Endothelial cell of umbilical vein (primary cell): ENCODE data around the gene THAP10. TPM values are rescaled to one million over a fixed set of nuclear protein-coding genes. Genes with fewer than 3 reads are reported as not detected.

Experiments used
- BruUV-seq: library from RNA; stranded (reverse); fragments of 400-500 nt; replicated peaks from 2 replicates; lab custom pipeline; 2021; lab: Mats Ljungman, UMichigan
- CTCF ChIA-PET: fragments of 300-600, 350-600 bp; sonication (Branson Sonifier 250); formaldehyde crosslinking; loops from one replicate; lab custom pipeline; 2021; ENCODE audit warnings: antibody characterized with exemption, inconsistent platforms; lab: Charles Lee
- POLR2A ChIA-PET: fragments of 300-600, 350-600 bp; sonication (Branson Sonifier 250); formaldehyde crosslinking; loops from one replicate; lab custom pipeline; 2021; ENCODE audit warnings: antibody characterized with exemption, inconsistent platforms; lab: Charles Lee
- DNase-seq: peaks from one replicate; pipeline ENCODE4 v3.0.0-alpha.2; 2011; ENCODE audit warnings: low read depth, low spot score
- FAIRE-seq: peaks from 2 replicates; lab custom pipeline; 2011; peaks lifted over from hg19 to GRCh38; lab: Jason Lieb, UNC
- H2AFZ ChIP-seq: 2 replicates; pipeline ENCODE4 v1.6.0; 2012; ENCODE audit warnings: low read depth, low read length, control low read depth, inconsistent platforms
- H3K27ac ChIP-seq: 2 replicates; pipeline ENCODE4 v1.5.1; 2011; ENCODE audit warnings: low read depth, mild to moderate bottlenecking, control low read depth, low read length, moderate library complexity; ENCODE audit not compliant: insufficient read depth
- H3K27me3 ChIP-seq, 2 experiments: 2 replicates each; pipeline versions ENCODE4 v1.6.0 to v1.6.1; 2011; ENCODE audit warnings: low read length in 2 of 2, mixed read lengths in 1 of 2; ENCODE audit not compliant: control insufficient read depth in 2 of 2, insufficient read depth in 2 of 2
- H3K36me3 ChIP-seq, 2 experiments: 2 replicates in 1 of 2; 3 replicates in 1 of 2; pipeline ENCODE4 v1.5.1; 2011; ENCODE audit warnings: low read length in 2 of 2, mild to moderate bottlenecking in 1 of 2, moderate library complexity in 1 of 2; ENCODE audit not compliant: control insufficient read depth in 2 of 2, insufficient read depth in 2 of 2; ENCODE audit errors: extremely low read depth in 1 of 2
- H3K4me1 ChIP-seq: 3 replicates; pipeline ENCODE4 v1.5.1; 2011; ENCODE audit warnings: mild to moderate bottlenecking, low read length; ENCODE audit not compliant: control insufficient read depth, insufficient read depth; ENCODE audit errors: extremely low read depth
- H3K4me2 ChIP-seq: 2 replicates; pipeline ENCODE4 v1.6.1; 2011; ENCODE audit warnings: low read length, control low read depth, mixed read lengths; ENCODE audit not compliant: insufficient read depth
- H3K4me3 ChIP-seq, 3 experiments: fragments of 200-600 bp in 1 of 3; sonication (generic), shearing (Covaris generic) in 1 of 3; replicated peaks in 1 of 3; 2 replicates each; pipeline ENCODE4 v1.5.1; 2011 to 2016; ENCODE audit warnings: control low read depth in 3 of 3, low read length in 3 of 3, mild to moderate bottlenecking in 2 of 3, inconsistent platforms in 1 of 3, low read depth in 1 of 3, moderate library complexity in 1 of 3; ENCODE audit not compliant: insufficient read depth in 1 of 3
- H3K79me2 ChIP-seq: 2 replicates; pipeline ENCODE4 v1.6.0; 2012; ENCODE audit warnings: low read length, inconsistent platforms; ENCODE audit not compliant: control insufficient read depth, insufficient read depth
- H3K9ac ChIP-seq: replicated peaks from 2 replicates; pipeline ENCODE3; 2011; ENCODE audit warnings: low read length, control low read depth; ENCODE audit not compliant: insufficient read depth; ENCODE audit errors: extremely low read depth
- H3K9me1 ChIP-seq: replicated peaks from 3 replicates; pipeline ENCODE4 v1.6.0; 2011; ENCODE audit warnings: mild to moderate bottlenecking, low read length; ENCODE audit not compliant: control insufficient read depth, insufficient read depth; ENCODE audit errors: extremely low read depth
- H3K9me3 ChIP-seq: replicated peaks from 2 replicates; pipeline ENCODE4 v1.5.1; 2012; ENCODE audit warnings: low read length, inconsistent platforms; ENCODE audit not compliant: control insufficient read depth, insufficient read depth
- H4K20me1 ChIP-seq: replicated peaks from 2 replicates; pipeline ENCODE3; 2011; ENCODE audit warnings: mild to moderate bottlenecking, low read length; ENCODE audit not compliant: control insufficient read depth, insufficient read depth; ENCODE audit errors: extremely low read depth
- EZH2 ChIP-seq: IDR thresholded peaks from 2 replicates; pipeline ENCODE4 v1.6.1; 2012; ENCODE audit warnings: borderline replicate concordance, low read depth, mild to moderate bottlenecking, moderate library complexity, low read length, inconsistent platforms; ENCODE audit not compliant: severe bottlenecking
- FOS ChIP-seq: IDR thresholded peaks from 2 replicates; pipeline ENCODE4 v1.6.1; 2011; ENCODE audit warnings: mild to moderate bottlenecking, low read length, moderate library complexity, borderline replicate concordance; ENCODE audit not compliant: insufficient read depth
- GATA2 ChIP-seq: IDR thresholded peaks from 2 replicates; pipeline ENCODE4 v1.7.0; 2011; ENCODE audit warnings: low read depth, mild to moderate bottlenecking, moderate library complexity, mixed read lengths, low read length; ENCODE audit not compliant: insufficient read length, insufficient read depth
- JUN ChIP-seq: IDR thresholded peaks from 2 replicates; pipeline ENCODE4 v1.6.1; 2011; ENCODE audit warnings: borderline replicate concordance, low read depth; ENCODE audit not compliant: insufficient read length, insufficient read depth
- MAX ChIP-seq: IDR thresholded peaks from 2 replicates; pipeline ENCODE4 v1.6.1; 2011; ENCODE audit not compliant: insufficient read depth, insufficient read length
- MYC ChIP-seq: IDR thresholded peaks from one replicate; pipeline ENCODE4 v1.6.1; 2011; ENCODE audit warnings: mild to moderate bottlenecking, low read depth, low read length
- POLR2A ChIP-seq: IDR thresholded peaks from 2 replicates; pipeline ENCODE4 v1.6.1; 2012; ENCODE audit warnings: low read depth, mild to moderate bottlenecking, control low read depth, low read length
- POLR2AphosphoS5 ChIP-seq: IDR thresholded peaks from 2 replicates; pipeline ENCODE4 v1.6.1; 2012; ENCODE audit warnings: low read depth, mild to moderate bottlenecking, control low read depth, low read length, moderate library complexity; ENCODE audit not compliant: insufficient read depth
- dilution Hi-C: fragments of 300-500 bp; cut with MboI; formaldehyde crosslinking; loops from one replicate; pipeline ENCODE4 v1.15.0; 2019; ENCODE audit warnings: low sequenced_read_pairs; ENCODE audit not compliant: extremely low pct_ligation_motif_present
- intact Hi-C: fragments of 100-400 bp; cut with micrococcal nuclease; formaldehyde crosslinking; loops from one replicate; pipeline ENCODE4 v1.10.0; 2022
- polyA plus RNA-seq, 4 experiments: library from polyadenylated mRNA; depleted of rRNA in 3 of 4; stranded (reverse) in 3 of 4; unstranded in 1 of 4; fragments of >200 nt; gene quantifications; 2 replicates each; pipeline versions ENCODE4 v1.2.1 to v1.2.3, GENCODE V29; 2011 to 2012; ENCODE audit warnings: missing spikeins in 1 of 4
- total RNA-seq: library from RNA; stranded (reverse); gene quantifications from 2 replicates; pipeline ENCODE4 v1.2.3, GENCODE V29; 2021
- TF ChIP-seq, protein P1 (sequence below), 2 donors: IDR thresholded peaks; 1 replicate in 1 of 2; 2 replicates in 1 of 2; pipeline ENCODE4 v1.5.1; 2011; ENCODE audit warnings: low read length in 2 of 2, mild to moderate bottlenecking in 2 of 2, moderate library complexity in 2 of 2, control low read depth in 1 of 2, inconsistent platforms in 1 of 2, low read depth in 1 of 2; ENCODE audit not compliant: insufficient read depth in 1 of 2; ENCODE audit errors: extremely low read depth in 1 of 2

Gene THAP10
- total and polyA plus RNA-seq, 2 donors (not counting 3 experiments of a cell fraction or from before 2014, with no cell fraction given) = 1.7 to 4.0 TPM

GRCh38 chr15:70867911-70868467 is 24.2 kb downstream of the THAP10 start:
- Histone ChIP-seq H3K27me3 (no peaks in the 10 kb centered on the region), H3K9me3 (no peaks in the 10 kb centered on the region), H3K27ac (no peak overlapping the region), H3K9ac (no peak overlapping the region), H3K36me3 (no peaks in the 10 kb centered on the region), H3K9me1 (no peaks in the 10 kb centered on the region), H3K4me3 (no peak overlapping the region), H3K4me2 (no peak overlapping the region), H2AFZ (no peak overlapping the region), H4K20me1 (no peaks in the 10 kb centered on the region), H3K4me1 (no peaks in the 10 kb centered on the region), H3K79me2 (no peaks in the 10 kb centered on the region)
- FAIRE-seq (no peak), DNase-seq (peak; percentile 76)
- no TSS peak for BruUV-seq
- dilution Hi-C loops = no loop called here
- intact Hi-C loops = no loop called here
- ChIA-PET CTCF (interaction anchor here (1.0 to 2.5 kb wide), 5 partner anchors 14 to 188 kb away, joined by 3 to 20 read pairs (median 4); partner anchors contain the start of genes LARP6, LRRC49 and THAP10), POLR2A (no interaction called here)
- TF ChIP-seq FOS = no peak
- TF ChIP-seq, protein P1, sequence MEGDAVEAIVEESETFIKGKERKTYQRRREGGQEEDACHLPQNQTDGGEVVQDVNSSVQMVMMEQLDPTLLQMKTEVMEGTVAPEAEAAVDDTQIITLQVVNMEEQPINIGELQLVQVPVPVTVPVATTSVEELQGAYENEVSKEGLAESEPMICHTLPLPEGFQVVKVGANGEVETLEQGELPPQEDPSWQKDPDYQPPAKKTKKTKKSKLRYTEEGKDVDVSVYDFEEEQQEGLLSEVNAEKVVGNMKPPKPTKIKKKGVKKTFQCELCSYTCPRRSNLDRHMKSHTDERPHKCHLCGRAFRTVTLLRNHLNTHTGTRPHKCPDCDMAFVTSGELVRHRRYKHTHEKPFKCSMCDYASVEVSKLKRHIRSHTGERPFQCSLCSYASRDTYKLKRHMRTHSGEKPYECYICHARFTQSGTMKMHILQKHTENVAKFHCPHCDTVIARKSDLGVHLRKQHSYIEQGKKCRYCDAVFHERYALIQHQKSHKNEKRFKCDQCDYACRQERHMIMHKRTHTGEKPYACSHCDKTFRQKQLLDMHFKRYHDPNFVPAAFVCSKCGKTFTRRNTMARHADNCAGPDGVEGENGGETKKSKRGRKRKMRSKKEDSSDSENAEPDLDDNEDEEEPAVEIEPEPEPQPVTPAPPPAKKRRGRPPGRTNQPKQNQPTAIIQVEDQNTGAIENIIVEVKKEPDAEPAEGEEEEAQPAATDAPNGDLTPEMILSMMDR (IDR thresholded peaks at IDR 0.05; ENCODE audit: extremely low read depth in 1 of 2, insufficient read depth in 1 of 2, low read depth in 1 of 2, low read length in 2 of 2) = no peak
- TF ChIP-seq GATA2 = no peak
- TF ChIP-seq MAX = no peak
- TF ChIP-seq EZH2 = no peak
- TF ChIP-seq MYC = no peak
- TF ChIP-seq JUN = no peak
- no peak for TF ChIP-seq POLR2AphosphoS5
- TF ChIP-seq POLR2A = no peak
